Urinary bladder (tissue), 4 donors: ENCODE measurements around the gene MPL. TPM values are rescaled to one million over a fixed set of nuclear protein-coding genes. Genes with fewer than 3 reads are reported as not detected.
A peak's percentile ranks its signal among the peaks of the same experiment; 100 is the strongest.

Experiments
- DNase-seq: peaks from one replicate; pipeline ENCODE4 v3.0.0-alpha.2; 2015; ENCODE audit errors: extremely low spot score
- H3K27ac ChIP-seq: one replicate; pipeline ENCODE4 v1.5.1; 2013; ENCODE audit warnings: low read depth, mild to moderate bottlenecking, moderate library complexity
- H3K36me3 ChIP-seq: one replicate; pipeline ENCODE4 v1.6.1; 2013; ENCODE audit warnings: mild to moderate bottlenecking, moderate library complexity; ENCODE audit not compliant: insufficient read depth
- H3K4me1 ChIP-seq: one replicate; pipeline ENCODE4 v1.6.1; 2013; ENCODE audit warnings: mild to moderate bottlenecking, moderate library complexity; ENCODE audit not compliant: insufficient read depth
- H3K4me3 ChIP-seq: one replicate; pipeline ENCODE4 v1.5.1; 2013; ENCODE audit warnings: low read depth, low read length
- WGBS: extraction: QIAGEN DNeasy Blood & Tissue Kit; methylation state at CpG from one replicate; pipeline ENCODE4 v1.1.7; 2013; 5-methylcytosine and 5-hydroxymethylcytosine counted together
- polyA plus RNA-seq: library from polyadenylated mRNA; stranded (reverse); fragments of 200-250 nt; gene quantifications from one replicate; pipeline ENCODE4 v1.2.3, GENCODE V29; 2013
- total RNA-seq: library from RNA; depleted of rRNA; stranded (reverse); fragments of >200 nt; gene quantifications from one replicate; pipeline ENCODE4 v1.2.3, GENCODE V29; 2014
- donor health status: healthy with polysubstance abuse.
- donor health status: healthy.

MPL gene
- total and polyA plus RNA-seq, 2 donors, result 0.33 TPM; not detected in 1

DNA sequence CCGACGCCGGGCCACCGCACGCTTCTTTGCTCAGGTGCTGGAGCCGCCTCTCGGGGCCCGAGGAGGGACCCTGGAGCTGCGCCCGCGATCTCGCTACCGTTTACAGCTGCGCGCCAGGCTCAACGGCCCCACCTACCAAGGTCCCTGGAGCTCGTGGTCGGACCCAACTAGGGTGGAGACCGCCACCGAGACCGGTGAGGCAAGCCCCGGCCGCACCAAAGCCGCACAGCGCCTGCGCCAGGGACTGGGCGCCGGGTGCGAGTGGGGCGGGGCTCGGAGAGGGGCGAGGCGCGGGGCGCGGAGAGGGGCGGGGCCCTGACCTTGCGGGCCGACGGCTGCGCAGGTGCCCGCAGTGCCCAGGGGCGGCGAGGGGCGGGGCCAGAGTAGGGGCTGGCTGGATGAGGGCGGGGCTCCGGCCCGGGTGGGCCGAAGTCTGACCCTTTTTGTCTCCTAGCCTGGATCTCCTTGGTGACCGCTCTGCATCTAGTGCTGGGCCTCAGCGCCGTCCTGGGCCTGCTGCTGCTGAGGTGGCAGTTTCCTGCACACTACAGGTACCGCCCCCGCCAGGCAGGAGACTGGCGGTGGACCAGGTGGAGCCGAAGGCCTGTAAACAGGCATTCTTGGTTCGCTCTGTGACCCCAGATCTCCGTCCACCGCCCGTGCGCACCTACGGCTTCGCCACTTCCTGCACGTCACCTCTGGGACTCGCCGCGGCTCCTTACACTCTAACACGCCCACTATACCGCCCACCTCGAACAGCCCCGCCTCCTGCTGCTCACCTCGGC lies 11.4 kb downstream of the MPL start:
- 8% methylated on average over 72 of the region's 72 CpGs for WGBS
- DNase-seq, result no peak
- Histone ChIP-seq H3K4me1 (no peaks in the 10 kb centered on the region), H3K36me3 (no peaks in the 10 kb centered on the region), H3K4me3 (peak overlapping the region; percentile 56), H3K27ac (peak overlapping the region; percentile 89)

- WGBS, result 26% methylated on average over 11 of the region's 11 CpGs
- Histone ChIP-seq H3K4me3 (no peak overlapping the region), H3K4me1 (no peaks in the 10 kb centered on the region), H3K36me3 (no peaks in the 10 kb centered on the region), H3K27ac (peak overlapping the region; percentile 89)
- no peak for DNase-seq
Measured at GRCh38 chr1:43349594-43350306, 12.1 kb downstream of the MPL start.

DNA sequence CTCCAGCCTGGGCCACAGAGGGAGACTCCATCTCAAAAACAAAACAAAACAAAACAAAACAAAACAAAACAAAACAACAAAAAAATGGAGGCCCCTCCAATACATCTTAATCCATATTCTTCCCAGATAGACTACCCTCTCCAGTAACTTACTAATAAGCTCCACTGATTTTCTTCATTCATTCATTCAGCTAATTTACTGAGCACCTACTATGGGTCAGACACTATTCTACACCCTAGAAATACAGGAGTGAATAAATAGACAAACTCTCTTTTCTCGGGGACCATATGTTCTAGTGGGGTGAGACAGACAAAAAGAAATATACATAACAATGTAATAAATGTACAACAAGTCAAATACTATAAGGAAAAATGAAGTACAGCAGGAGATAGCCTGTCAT lies 13.4 kb downstream of the MPL start:
- no peak overlapping the region for H3K27ac ChIP-seq

DNA sequence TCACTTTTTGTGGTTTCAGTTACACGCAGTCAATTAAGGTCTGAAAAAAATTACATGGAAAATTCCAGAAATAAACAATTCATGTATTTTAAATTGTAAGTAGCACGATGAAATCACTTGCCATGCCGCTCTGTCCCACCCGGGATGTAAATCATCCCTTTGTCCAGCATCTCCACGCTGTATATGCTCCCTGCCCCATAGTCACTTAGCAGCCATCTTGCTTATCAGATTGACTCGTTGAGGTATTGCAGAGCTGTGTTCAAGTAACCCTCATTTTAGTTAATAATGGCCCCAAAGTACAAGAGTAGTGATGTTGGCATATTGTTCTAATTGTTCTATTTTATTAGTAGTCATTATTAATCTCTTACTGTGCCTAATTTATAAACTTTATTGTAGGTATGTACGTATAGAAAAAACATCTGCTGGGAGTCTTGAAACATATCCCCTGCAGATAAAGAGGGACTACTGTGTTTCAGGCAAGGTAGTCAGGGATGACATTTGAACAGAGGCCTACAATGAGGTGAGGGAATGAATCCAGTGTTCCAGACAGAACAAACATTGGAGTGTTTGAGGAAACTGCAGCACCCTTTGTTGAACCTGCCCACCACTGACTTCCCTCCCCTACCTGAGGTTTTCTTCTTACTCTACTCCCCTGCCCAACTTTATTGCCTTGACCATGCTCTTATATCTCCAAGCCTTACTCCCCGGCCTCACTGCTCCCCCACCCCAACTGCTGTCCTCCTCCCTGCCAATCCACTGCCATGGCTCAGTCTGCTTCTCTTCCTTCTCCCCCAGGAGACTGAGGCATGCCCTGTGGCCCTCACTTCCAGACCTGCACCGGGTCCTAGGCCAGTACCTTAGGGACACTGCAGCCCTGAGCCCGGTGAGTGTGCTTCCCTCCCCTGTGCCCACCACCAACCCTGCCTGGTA lies 14.1 kb downstream of the MPL start:
- no peak for DNase-seq
- H3K36me3 ChIP-seq, result no peaks in the 10 kb centered on the region
- no peak overlapping the region for H3K4me3 ChIP-seq
- H3K4me1 ChIP-seq, result no peaks in the 10 kb centered on the region
- H3K27ac ChIP-seq, result no peak overlapping the region
- WGBS, result 84% methylated on average over 10 of the region's 10 CpGs

More for the DNA sequence above, 13.4 kb downstream of the MPL start:
- DNase-seq, result no peak
- whole genome bisulfite sequencing, result 85% methylated on average over 1 of the region's 1 CpG
- Histone ChIP-seq H3K4me1 (no peaks in the 10 kb centered on the region), H3K4me3 (no peak overlapping the region), H3K36me3 (no peaks in the 10 kb centered on the region)

DNA sequence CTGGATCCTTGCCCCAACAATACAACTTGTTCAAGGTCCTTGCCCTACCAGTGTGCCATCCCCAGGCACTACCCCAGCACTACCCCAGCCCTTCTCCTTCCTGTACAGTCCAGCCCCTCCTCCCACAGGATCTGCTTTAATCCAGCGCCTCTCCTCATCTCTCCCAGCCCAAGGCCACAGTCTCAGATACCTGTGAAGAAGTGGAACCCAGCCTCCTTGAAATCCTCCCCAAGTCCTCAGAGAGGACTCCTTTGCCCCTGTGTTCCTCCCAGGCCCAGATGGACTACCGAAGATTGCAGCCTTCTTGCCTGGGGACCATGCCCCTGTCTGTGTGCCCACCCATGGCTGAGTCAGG lies 14.7 kb downstream of the MPL start:
- Histone ChIP-seq H3K27ac (no peak overlapping the region), H3K36me3 (no peaks in the 10 kb centered on the region), H3K4me1 (no peaks in the 10 kb centered on the region), H3K4me3 (no peak overlapping the region)
- WGBS, result 91% methylated on average over 2 of the region's 2 CpGs
- DNase-seq, result no peak

DNA sequence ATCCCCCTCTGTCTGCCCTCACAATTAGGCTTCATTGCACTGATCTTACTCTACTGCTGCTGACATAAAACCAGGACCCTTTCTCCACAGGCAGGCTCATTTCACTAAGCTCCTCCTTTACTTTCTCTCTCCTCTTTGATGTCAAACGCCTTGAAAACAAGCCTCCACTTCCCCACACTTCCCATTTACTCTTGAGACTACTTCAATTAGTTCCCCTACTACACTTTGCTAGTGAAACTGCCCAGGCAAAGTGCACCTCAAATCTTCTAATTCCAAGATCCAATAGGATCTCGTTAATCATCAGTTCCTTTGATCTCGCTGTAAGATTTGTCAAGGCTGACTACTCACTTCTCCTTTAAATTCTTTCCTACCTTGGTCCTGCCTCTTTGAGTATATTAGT lies 15.3 kb downstream of the MPL start:
- H3K4me1 ChIP-seq, result no peaks in the 10 kb centered on the region
- WGBS, result 56% methylated on average over 3 of the region's 3 CpGs
- no peak for DNase-seq
- no peak overlapping the region for H3K27ac ChIP-seq
- no peak overlapping the region for H3K4me3 ChIP-seq
- H3K36me3 ChIP-seq, result no peaks in the 10 kb centered on the region

- H3K27ac ChIP-seq, result no peak overlapping the region
- no peak for DNase-seq
- no peak overlapping the region for H3K4me3 ChIP-seq
- no peaks in the 10 kb centered on the region for H3K36me3 ChIP-seq
- no peaks in the 10 kb centered on the region for H3K4me1 ChIP-seq
- 67% methylated on average over 2 of the region's 2 CpGs for WGBS
Measured at GRCh38 chr1:43354471-43354870, 16.9 kb downstream of the MPL start.

- Histone ChIP-seq H3K4me3 (no peak overlapping the region), H3K36me3 (no peaks in the 10 kb centered on the region), H3K27ac (no peak overlapping the region), H3K4me1 (no peaks in the 10 kb centered on the region)
- 94% methylated on average over 2 of the region's 2 CpGs for WGBS
- no peak for DNase-seq
Measured at GRCh38 chr1:43354936-43355335, 17.3 kb downstream of the MPL start.

DNA sequence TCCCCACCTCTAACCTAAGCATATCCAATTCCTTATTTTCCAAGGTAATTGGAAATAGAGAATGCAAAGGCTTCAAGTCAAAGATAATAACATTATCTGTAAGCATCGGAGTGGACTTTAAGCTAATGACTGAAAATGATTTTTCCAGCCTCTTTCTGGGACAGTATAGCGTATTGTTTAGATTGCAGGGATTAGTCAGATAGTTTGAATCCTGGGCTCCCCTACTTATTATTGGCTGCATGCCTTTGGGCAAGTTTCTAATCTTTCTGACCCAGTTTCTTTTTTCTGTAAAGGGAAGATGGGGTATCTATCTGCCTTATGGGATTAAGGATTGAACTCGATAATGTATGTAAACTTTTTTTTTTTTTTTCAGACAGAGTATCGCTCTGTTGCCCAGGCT lies 19.6 kb downstream of the MPL start:
- H3K4me3 ChIP-seq, result no peak overlapping the region
- 50% methylated on average over 4 of the region's 4 CpGs for WGBS
- H3K27ac ChIP-seq, result no peak overlapping the region

GRCh38 chr1:43358121-43358745 lies 20.6 kb downstream of the MPL start:
- under 1% methylated on average over 33 of the region's 33 CpGs for WGBS
- no peak for DNase-seq
- Histone ChIP-seq H3K27ac (peak overlapping the region; percentile 48), H3K4me1 (no peaks in the 10 kb centered on the region), H3K4me3 (peak overlapping the region; percentile 44), H3K36me3 (no peaks in the 10 kb centered on the region)

More for the DNA sequence above, 19.6 kb downstream of the MPL start:
- H3K4me1 ChIP-seq, result no peaks in the 10 kb centered on the region
- H3K36me3 ChIP-seq, result no peaks in the 10 kb centered on the region
- DNase-seq, result no peak

DNA sequence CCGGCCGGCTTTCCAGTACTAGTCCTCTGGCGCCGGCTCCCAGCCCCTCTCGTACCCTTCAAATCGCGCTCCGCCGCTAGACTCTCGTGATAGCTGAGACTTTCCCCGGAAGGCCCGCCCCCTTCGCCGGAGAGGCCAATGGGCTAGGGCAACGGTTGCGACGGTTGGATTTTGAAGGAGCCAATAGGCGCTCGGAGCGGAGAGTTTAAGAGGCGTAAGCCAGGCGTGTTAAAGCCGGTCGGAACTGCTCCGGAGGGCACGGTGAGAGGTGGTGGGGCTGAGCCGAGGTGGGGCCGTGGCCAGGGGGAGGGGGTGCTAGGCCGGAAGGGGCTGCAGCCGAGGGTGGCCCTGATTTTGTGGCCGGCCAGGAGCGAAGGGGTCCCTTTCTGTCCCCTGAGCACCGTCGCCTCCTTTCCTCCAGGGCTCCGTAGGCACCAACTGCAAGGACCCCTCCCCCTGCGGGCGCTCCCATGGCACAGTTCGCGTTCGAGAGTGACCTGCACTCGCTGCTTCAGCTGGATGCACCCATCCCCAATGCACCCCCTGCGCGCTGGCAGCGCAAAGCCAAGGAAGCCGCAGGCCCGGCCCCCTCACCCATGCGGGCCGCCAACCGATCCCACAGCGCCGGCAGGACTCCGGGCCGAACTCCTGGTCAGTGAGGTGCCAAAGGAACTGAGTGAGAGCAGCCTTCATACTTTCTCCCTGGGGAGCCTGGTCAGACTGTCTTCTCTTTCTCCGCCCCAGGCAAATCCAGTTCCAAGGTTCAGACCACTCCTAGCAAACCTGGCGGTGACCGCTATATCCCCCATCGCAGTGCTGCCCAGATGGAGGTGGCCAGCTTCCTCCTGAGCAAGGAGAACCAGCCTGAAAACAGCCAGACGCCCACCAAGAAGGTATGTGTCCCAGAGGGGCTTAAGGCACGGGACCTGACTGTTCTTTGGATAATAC lies 21.4 kb downstream of the MPL start, which contains the start of gene CDC20:
Gene CDC20, plus strand, starts transcription at position 236 of the 948 bp plus-strand sequence. Its CDS starts 235 bp downstream, at position 471.
- Histone ChIP-seq H3K36me3 (no peaks in the 10 kb centered on the region), H3K27ac (peak within 1 kb of the TSS; percentile 48)

DNA sequence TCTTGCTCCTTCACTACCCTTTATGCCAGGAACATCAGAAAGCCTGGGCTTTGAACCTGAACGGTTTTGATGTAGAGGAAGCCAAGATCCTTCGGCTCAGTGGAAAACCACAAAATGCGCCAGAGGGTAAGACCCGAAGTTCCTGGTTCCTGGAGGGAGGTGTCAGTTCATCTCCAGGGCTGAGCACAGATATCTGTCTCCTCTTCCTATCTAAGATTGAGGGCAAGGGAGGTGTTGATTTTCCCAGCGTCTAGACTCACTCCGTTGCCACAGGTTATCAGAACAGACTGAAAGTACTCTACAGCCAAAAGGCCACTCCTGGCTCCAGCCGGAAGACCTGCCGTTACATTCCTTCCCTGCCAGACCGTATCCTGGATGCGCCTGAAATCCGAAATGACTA lies 22.1 kb downstream of the MPL start:
- 41% methylated on average over 11 of the region's 11 CpGs for WGBS
- no peaks in the 10 kb centered on the region for H3K4me1 ChIP-seq
- no peak for DNase-seq
- no peak overlapping the region for H3K27ac ChIP-seq
- H3K4me3 ChIP-seq, result no peak overlapping the region
- H3K36me3 ChIP-seq, result peaks cover 1% of the 10 kb centered on the region

More for the DNA sequence above, 21.4 kb downstream of the MPL start, which contains the start of gene CDC20:
- Histone ChIP-seq H3K4me1 (no peaks in the 10 kb centered on the region), H3K4me3 (peak within 1 kb of the TSS; percentile 44)
- DNase-seq, result peak; percentile 96
- WGBS, result 2% methylated on average over 59 of the region's 59 CpGs
